Endothelial cell (in vitro differentiated cells): ENCODE measurements around the gene NXNL2. TPM values are rescaled to one million over a fixed set of nuclear protein-coding genes. Genes with fewer than 3 reads are reported as not detected.

ENCODE experiments used
- DNase-seq: peaks from one replicate; pipeline ENCODE4 v3.0.0; 2021; ENCODE audit warnings: low spot score
- H3K27ac Mint-ChIP-seq: one replicate; pipeline ENCODE4 v1.8.0; 2021; ENCODE audit warnings: mixed read lengths, inconsistent platforms; ENCODE audit not compliant: unreplicated experiment
- H3K27me3 Mint-ChIP-seq: one replicate; pipeline ENCODE4 v1.8.0; 2021; ENCODE audit warnings: mild to moderate bottlenecking, moderate library complexity, mixed read lengths, inconsistent platforms; ENCODE audit not compliant: unreplicated experiment
- H3K36me3 Mint-ChIP-seq: one replicate; pipeline ENCODE4 v1.8.0; 2021; ENCODE audit warnings: mild to moderate bottlenecking, low read depth, mixed read lengths, inconsistent platforms; ENCODE audit not compliant: unreplicated experiment
- H3K4me1 Mint-ChIP-seq: one replicate; pipeline ENCODE4 v1.8.0; 2021; ENCODE audit warnings: mild to moderate bottlenecking, mixed read lengths, inconsistent platforms; ENCODE audit not compliant: unreplicated experiment
- H3K4me3 Mint-ChIP-seq: one replicate; pipeline ENCODE4 v1.8.0; 2021; ENCODE audit warnings: mild to moderate bottlenecking, mixed read lengths, inconsistent platforms; ENCODE audit not compliant: unreplicated experiment
- H3K9me3 Mint-ChIP-seq: one replicate; pipeline ENCODE4 v1.8.0; 2021; ENCODE audit warnings: mixed read lengths, inconsistent platforms; ENCODE audit not compliant: unreplicated experiment
- total RNA-seq: library from RNA; stranded (reverse); fragmentation: NEBNext Ultra II Directional; extraction: Animal tissue kit (Norgen Biotek cat#: 25700); gene quantifications from one replicate; pipeline ENCODE4 v1.2.1, GENCODE V29; 2021; ENCODE audit not compliant: unreplicated experiment
- TF ChIP-seq, protein P1 (sequence below): fragments of 200-600 bp; sonication (generic); IDR thresholded peaks from one replicate; pipeline ENCODE4 v1.5.0; 2021; ENCODE audit warnings: antibody characterized with exemption; ENCODE audit not compliant: unreplicated experiment

Gene NXNL2
- total RNA-seq, 1 donor from 2014 or later: not detected

DNA sequence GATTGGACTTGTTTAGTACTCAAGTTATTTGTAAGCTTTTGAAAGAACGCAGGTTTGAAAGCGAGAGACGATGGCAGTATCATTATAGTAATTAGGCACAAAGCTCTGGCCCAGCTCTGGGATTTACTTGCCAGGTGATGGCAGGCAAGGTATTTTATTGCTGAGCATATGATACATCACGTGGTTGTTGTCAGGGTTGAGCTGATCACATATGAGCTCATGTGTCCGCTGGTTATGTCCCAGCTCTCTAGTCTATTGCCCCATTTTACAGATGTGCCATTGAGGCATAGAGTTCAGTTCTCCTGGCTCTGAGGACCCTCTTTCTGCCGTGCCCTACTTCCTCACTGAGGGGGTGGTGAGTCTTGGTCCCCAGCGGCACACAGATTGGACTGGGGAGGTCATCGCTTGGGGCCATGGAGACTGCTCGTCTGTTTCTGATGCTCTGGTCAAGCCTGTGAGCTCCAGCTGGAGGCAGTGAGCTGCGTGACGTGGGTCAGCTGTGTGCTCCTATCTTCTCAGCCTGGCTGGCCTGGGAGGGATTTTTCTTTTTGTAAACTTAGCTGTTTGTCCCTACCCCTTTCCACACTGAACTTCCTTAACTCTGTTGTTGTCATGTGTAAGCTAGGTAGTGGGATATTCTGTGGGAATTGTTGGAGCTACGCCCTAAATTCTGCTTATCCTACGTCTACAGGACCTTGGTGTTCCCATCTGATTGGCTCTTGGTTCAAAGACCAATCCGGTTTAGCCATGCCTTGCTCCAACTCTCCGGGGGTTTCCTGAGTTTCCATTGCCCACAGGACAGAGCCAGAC is 2.2 kb downstream of the NXNL2 start:
- Mint-ChIP-seq H3K4me1 (peaks cover 14% of the 10 kb centered on the region), H3K27me3 (peaks cover 11% of the 10 kb centered on the region), H3K36me3 (peaks cover 4% of the 10 kb centered on the region), H3K4me3 (no peak overlapping the region), H3K27ac (no peak overlapping the region), H3K9me3 (no peaks in the 10 kb centered on the region)
- DNase-seq: no peak
- TF ChIP-seq, protein P1, sequence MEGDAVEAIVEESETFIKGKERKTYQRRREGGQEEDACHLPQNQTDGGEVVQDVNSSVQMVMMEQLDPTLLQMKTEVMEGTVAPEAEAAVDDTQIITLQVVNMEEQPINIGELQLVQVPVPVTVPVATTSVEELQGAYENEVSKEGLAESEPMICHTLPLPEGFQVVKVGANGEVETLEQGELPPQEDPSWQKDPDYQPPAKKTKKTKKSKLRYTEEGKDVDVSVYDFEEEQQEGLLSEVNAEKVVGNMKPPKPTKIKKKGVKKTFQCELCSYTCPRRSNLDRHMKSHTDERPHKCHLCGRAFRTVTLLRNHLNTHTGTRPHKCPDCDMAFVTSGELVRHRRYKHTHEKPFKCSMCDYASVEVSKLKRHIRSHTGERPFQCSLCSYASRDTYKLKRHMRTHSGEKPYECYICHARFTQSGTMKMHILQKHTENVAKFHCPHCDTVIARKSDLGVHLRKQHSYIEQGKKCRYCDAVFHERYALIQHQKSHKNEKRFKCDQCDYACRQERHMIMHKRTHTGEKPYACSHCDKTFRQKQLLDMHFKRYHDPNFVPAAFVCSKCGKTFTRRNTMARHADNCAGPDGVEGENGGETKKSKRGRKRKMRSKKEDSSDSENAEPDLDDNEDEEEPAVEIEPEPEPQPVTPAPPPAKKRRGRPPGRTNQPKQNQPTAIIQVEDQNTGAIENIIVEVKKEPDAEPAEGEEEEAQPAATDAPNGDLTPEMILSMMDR: no peak

DNA sequence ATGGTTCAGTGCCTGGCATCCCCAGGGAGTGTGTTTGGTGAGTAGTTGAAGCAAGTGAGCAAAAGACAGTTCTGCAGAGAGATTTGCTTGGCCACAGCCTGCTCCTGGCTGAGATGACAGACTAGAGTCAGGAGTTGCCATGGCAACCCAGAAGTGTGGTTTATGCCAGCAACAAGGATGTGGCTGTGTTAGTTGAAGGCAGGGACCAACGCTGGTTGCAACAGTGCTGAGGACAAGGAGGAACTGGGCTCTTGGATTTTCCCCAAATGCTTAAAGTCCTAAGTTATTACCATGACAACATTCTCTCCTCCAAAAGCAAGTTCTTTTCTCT is 2.7 kb downstream of the NXNL2 start:
- TF ChIP-seq, protein P1: no peak
- Mint-ChIP-seq H3K27ac (no peak overlapping the region), H3K36me3 (peaks cover 4% of the 10 kb centered on the region), H3K4me1 (peaks cover 13% of the 10 kb centered on the region), H3K9me3 (no peaks in the 10 kb centered on the region), H3K27me3 (peaks cover 11% of the 10 kb centered on the region), H3K4me3 (no peak overlapping the region)
- DNase-seq: peak; percentile 27

DNA sequence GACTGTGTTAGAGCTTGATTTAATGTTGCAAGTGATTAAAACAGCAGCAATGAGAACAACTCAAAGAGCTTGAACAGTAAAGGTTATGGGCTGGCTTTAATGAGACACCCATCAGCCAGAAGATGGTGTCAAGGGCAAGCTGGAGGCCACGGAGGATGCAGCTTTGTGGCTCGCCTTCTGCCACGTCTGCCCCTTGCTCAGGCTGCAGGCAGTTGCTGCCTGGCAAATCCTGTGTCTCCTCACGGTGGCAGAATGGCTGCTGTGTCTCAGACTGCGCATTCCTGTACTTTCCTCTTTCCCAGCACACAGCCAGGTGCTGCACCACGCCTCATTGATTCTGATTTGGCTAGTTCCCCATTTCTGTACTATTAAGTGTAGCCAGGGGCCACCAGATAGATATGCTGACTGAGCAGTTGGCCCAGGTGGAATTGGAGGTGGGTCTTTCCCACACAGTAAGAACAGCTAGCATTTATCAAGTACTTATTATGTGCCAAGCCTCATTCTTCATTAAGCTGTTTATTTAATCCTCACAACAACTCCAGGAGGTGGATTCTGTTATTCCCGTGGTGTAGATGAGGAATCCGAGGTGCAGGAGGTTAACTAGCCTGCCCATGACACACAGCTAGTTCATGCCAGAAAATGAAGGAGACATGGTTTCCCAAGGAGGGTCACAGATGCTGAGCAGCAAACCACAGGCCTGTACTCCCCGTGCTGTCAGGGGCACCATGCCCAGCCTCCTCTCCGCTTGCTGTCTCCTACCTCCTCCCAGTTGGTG is 3.5 kb downstream of the NXNL2 start:
- Mint-ChIP-seq H3K36me3 (peaks cover 4% of the 10 kb centered on the region), H3K4me3 (no peak overlapping the region), H3K4me1 (peaks cover 8% of the 10 kb centered on the region), H3K27ac (no peak overlapping the region), H3K27me3 (peaks cover 11% of the 10 kb centered on the region), H3K9me3 (no peaks in the 10 kb centered on the region)
- TF ChIP-seq, protein P1: no peak
- no peak for DNase-seq

DNA sequence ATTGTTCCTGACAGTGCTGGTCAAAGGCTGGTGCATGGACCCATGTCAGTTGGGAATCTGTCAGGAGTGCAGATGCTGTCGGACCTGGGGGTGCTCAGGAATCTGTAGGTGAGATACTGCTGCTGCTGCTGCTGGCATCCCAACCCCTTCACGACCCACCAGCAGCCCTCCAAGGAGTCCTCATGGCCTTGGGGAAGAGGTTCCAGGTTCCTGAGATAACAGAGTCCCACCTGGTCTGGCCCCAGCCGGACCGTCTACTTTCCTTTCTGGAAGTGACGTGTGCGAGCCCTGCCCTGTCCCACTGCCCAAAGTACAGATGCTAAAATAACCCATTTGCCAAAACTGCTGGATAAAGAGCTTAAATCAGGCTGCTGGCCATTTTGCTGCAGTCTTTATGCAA is 4.3 kb downstream of the NXNL2 start:
- no peak overlapping the region for H3K27ac Mint-ChIP-seq
- no peaks in the 10 kb centered on the region for H3K9me3 Mint-ChIP-seq
- peaks cover 5% of the 10 kb centered on the region for H3K4me1 Mint-ChIP-seq
- no peak for DNase-seq
- TF ChIP-seq, protein P1: no peak
- H3K36me3 Mint-ChIP-seq: no peaks in the 10 kb centered on the region
- peaks cover 9% of the 10 kb centered on the region for H3K27me3 Mint-ChIP-seq
- no peak overlapping the region for H3K4me3 Mint-ChIP-seq

DNA sequence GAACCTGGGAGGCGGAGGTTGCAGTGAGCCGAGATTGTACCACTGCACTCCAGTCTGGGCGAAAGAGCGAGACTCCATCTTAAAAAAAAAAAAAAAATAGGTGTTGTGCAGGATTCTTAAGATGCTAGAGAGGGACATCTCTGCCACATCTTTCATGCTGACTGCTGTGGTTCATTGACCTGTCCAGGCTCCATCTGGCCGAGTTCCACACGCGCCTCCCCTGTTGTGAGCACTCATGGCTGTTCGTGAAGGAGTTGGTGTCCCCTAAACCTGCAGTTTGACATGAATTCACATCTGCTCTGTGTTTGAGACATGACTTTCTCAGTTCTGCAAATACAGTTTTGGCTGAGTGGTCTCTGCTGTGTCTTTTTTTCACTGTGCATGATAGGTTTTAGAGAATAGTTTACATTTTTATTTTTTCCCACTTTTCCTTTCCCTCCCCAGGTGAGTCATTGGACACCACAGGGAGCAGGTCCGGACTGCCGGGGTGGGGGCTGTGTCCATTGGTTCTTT is 5.3 kb downstream of the NXNL2 start:
- Mint-ChIP-seq H3K4me3 (no peak overlapping the region), H3K36me3 (no peaks in the 10 kb centered on the region), H3K27me3 (peaks cover 9% of the 10 kb centered on the region), H3K9me3 (no peaks in the 10 kb centered on the region), H3K4me1 (peaks cover 5% of the 10 kb centered on the region), H3K27ac (no peak overlapping the region)
- TF ChIP-seq, protein P1: no peak
- no peak for DNase-seq
